GM12873 (cell line): ENCODE measurements around the gene PPP1R16B.

ENCODE experiments used
- TF ChIP-seq, protein P1 (sequence below): IDR thresholded peaks from 2 replicates; pipeline ENCODE4 v1.5.1; 2012; ENCODE audit warnings: low read depth, mild to moderate bottlenecking, moderate library complexity, low read length, control low read depth; ENCODE audit not compliant: insufficient read depth; ENCODE audit errors: missing control alignments

PPP1R16B gene

GRCh38 chr20:38896009-38896594 is 90.6 kb downstream of the PPP1R16B start:
- TF ChIP-seq, protein P1, sequence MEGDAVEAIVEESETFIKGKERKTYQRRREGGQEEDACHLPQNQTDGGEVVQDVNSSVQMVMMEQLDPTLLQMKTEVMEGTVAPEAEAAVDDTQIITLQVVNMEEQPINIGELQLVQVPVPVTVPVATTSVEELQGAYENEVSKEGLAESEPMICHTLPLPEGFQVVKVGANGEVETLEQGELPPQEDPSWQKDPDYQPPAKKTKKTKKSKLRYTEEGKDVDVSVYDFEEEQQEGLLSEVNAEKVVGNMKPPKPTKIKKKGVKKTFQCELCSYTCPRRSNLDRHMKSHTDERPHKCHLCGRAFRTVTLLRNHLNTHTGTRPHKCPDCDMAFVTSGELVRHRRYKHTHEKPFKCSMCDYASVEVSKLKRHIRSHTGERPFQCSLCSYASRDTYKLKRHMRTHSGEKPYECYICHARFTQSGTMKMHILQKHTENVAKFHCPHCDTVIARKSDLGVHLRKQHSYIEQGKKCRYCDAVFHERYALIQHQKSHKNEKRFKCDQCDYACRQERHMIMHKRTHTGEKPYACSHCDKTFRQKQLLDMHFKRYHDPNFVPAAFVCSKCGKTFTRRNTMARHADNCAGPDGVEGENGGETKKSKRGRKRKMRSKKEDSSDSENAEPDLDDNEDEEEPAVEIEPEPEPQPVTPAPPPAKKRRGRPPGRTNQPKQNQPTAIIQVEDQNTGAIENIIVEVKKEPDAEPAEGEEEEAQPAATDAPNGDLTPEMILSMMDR, result no peak

GRCh38 chr20:38897267-38897666 is 91.8 kb downstream of the PPP1R16B start:
- TF ChIP-seq, protein P1, result no peak

DNA sequence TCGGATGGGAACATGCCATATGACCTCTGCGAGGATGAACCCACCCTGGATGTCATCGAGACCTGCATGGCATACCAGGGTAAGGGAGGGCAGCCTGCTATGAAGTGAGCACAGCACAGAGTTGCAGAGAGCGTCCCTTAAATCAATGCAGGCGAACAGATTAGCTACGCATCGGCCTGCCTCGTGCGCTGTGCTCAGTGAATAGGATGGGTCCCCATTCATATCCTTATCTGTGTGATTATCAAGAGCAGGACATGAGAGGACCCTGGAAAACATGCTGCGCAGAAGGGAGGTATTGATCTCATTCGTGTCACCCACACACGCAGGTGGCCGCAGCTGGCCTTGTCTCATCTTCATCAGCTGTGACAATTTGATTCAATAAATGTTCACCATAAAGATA is 95.1 kb downstream of the PPP1R16B start:
- TF ChIP-seq, protein P1, result no peak

DNA sequence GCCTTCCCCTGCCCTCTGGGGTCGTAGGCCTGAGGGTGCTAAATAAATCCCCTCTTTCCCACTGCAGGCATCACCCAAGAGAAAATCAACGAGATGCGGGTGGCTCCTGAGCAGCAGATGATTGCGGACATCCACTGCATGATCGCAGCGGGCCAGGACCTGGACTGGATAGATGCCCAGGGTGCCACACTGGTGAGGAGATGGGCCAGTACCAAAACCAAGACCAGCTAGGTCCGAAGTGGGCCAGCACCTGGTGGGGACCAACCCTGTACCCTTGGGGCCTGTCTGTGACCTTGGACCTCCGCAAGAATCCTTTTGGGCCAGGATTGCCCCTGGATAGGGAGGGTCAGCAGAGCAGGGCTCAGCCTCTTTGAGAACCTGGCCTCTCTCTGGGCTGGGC is 97.1 kb downstream of the PPP1R16B start:
- TF ChIP-seq, protein P1, result no peak

GRCh38 chr20:38903335-38903734 is 97.8 kb downstream of the PPP1R16B start:
- TF ChIP-seq, protein P1, result no peak

- TF ChIP-seq, protein P1, result no peak
Observed at GRCh38 chr20:38905375-38905774, 99.9 kb downstream of the PPP1R16B start.

DNA sequence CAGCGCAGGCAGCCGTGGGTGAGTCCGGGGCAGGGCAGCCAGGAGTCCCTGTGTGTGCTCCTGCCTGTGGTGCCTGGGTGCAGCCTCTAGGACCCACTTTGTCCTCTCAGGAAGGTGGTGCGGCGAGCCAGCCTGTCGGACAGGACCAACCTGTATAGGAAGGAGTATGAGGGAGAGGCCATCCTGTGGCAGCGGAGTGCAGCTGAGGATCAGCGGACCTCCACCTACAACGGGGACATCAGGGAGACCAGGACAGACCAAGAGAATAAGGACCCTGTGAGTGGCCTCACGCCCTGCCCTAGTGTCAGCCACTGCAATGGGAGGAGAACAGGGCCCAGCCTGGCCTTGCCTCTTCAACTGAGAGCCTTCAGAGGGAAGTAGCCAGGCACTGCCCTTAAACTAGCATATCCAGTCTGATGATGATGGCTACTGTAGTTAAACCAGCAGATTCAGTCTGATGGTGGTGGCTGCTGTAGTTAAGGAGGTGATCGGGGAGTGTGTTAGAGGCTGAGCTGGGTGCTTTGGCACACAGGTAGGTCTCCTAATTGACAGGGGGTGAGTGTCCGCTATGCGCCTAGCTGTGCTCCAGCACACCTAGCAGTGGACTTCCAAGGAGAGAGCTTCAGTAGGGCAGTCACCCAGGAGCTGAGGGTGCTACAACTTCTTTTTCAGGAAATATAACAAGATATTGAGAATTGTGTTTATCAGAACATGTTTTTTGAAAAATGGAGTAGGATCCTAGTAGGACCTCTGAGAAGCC is 102.6 kb downstream of the PPP1R16B start:
- TF ChIP-seq, protein P1, result no peak
